Measurements from ENCODE around the gene IREB2. TPM values are rescaled to one million over a fixed set of nuclear protein-coding genes. Genes with fewer than 3 reads are reported as not detected.

Gene IREB2
- polyA plus RNA-seq, 3 donors: 11.7 to 25.5 (median 16.7) TPM

DNA sequence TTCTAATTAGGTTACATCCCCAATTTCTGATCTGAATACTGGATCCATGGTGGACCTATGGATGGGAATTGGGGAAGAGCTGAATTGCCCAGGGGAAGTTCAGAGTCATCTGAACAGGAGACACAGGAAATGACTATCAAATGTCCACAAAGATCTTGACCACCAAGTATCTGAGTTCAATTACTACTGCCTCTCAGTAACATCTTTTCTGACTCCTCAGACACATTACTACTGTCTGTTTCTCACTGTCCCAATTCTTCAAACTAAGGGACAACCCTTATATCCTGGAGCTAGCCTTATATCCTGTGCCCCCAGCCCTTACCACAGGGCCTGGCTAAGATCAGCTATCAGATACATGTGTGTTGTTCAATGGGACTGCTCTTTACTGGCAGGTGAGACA lies 10.1 kb upstream of the IREB2 start:
- H3K4me3 Mint-ChIP-seq: no peak overlapping the region
- TF ChIP-seq, protein P1, sequence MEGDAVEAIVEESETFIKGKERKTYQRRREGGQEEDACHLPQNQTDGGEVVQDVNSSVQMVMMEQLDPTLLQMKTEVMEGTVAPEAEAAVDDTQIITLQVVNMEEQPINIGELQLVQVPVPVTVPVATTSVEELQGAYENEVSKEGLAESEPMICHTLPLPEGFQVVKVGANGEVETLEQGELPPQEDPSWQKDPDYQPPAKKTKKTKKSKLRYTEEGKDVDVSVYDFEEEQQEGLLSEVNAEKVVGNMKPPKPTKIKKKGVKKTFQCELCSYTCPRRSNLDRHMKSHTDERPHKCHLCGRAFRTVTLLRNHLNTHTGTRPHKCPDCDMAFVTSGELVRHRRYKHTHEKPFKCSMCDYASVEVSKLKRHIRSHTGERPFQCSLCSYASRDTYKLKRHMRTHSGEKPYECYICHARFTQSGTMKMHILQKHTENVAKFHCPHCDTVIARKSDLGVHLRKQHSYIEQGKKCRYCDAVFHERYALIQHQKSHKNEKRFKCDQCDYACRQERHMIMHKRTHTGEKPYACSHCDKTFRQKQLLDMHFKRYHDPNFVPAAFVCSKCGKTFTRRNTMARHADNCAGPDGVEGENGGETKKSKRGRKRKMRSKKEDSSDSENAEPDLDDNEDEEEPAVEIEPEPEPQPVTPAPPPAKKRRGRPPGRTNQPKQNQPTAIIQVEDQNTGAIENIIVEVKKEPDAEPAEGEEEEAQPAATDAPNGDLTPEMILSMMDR (IDR thresholded peaks at IDR 0.05): no peak
- no peaks in the 10 kb centered on the region for H3K36me3 Mint-ChIP-seq
- Histone ChIP-seq H3K4me3 (replicated peaks in 1 of 3; ENCODE audit: low read depth in 2 of 3, low read length in 3 of 3) (no peak overlapping the region), H3K9ac (ENCODE audit: insufficient read depth, low read length, poor library complexity, severe bottlenecking) (no peak overlapping the region), H3K36me3 (replicated peaks in 1 of 2; ENCODE audit: control insufficient read depth in 1 of 2, insufficient read depth in 2 of 2, low read length in 2 of 2) (no peaks in the 10 kb centered on the region), H3K4me1 (ENCODE audit: control insufficient read depth in 1 of 2, insufficient read depth in 2 of 2, low read length in 2 of 2) (peaks cover 21 to 30% of the 10 kb centered on the region in 2 donors), H3K27me3 (ENCODE audit: control insufficient read depth in 2 of 2, insufficient read depth in 2 of 2, low read length in 2 of 2) (no peaks in the 10 kb centered on the region), H3K4me2 (replicated peaks; ENCODE audit: extremely low read depth, low read length, poor library complexity, severe bottlenecking) (no peak overlapping the region), H2AFZ (ENCODE audit: insufficient read depth, low read depth, low read length, poor library complexity, severe bottlenecking) (peak overlapping the region; percentile 32), H3K79me2 (ENCODE audit: insufficient read depth, low read length) (no peaks in the 10 kb centered on the region), H3K27ac (ENCODE audit: low read depth in 1 of 2, low read length in 2 of 2) (no peak overlapping the region), H4K20me1 (ENCODE audit: insufficient read depth, low read length) (no peaks in the 10 kb centered on the region), H3K9me3 (replicated peaks in 1 of 2; ENCODE audit: control insufficient read depth in 1 of 2, insufficient read depth in 1 of 2, low read length in 2 of 2) (no peaks in the 10 kb centered on the region)
- intact Hi-C loops (cut with micrococcal nuclease): no loop called here
- DNase-seq: peak in 1 of 3 donors; percentile 14
- H3K27ac Mint-ChIP-seq: peak overlapping the region in 2 of 7 donors; percentile 43 to 46
- peaks cover 0 to 3% (median 0%) of the 10 kb centered on the region in 3 donors for H3K27me3 Mint-ChIP-seq (ENCODE audit: low read depth in 3 of 3)
- H3K9me3 Mint-ChIP-seq: peaks cover 0 to 4% (median 0%) of the 10 kb centered on the region in 7 donors
- H3K4me1 Mint-ChIP-seq: peaks cover 26% of the 10 kb centered on the region

DNA sequence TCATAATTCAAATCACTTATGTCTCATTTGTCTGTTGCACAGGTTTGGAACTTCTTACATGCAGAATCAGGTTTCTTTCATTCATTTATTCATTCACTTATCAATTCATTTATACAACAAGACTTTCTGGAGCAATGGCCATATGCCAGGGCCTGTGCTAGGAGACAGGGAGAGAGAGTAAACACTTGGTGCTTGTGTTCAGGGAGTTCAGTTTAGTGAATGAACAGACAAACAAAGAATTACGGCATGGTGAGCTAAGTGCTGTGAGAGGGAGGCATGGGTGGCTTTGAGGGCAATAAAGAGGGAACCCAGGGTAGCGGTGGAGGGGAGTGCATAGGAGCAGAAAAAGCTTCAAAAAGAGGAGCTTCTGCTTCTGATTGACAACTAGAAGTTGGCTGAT lies 8.5 kb upstream of the IREB2 start:
- Histone ChIP-seq H3K4me2 (replicated peaks; ENCODE audit: extremely low read depth, low read length, poor library complexity, severe bottlenecking) (no peak overlapping the region), H3K79me2 (ENCODE audit: insufficient read depth, low read length) (no peaks in the 10 kb centered on the region), H3K27ac (ENCODE audit: low read depth in 1 of 2, low read length in 2 of 2) (no peak overlapping the region), H2AFZ (ENCODE audit: insufficient read depth, low read depth, low read length, poor library complexity, severe bottlenecking) (no peak overlapping the region), H3K4me1 (ENCODE audit: control insufficient read depth in 1 of 2, insufficient read depth in 2 of 2, low read length in 2 of 2) (peaks cover 24 to 34% of the 10 kb centered on the region in 2 donors), H3K9me3 (replicated peaks in 1 of 2; ENCODE audit: control insufficient read depth in 1 of 2, insufficient read depth in 1 of 2, low read length in 2 of 2) (no peaks in the 10 kb centered on the region), H3K27me3 (ENCODE audit: control insufficient read depth in 2 of 2, insufficient read depth in 2 of 2, low read length in 2 of 2) (no peaks in the 10 kb centered on the region), H3K36me3 (replicated peaks in 1 of 2; ENCODE audit: control insufficient read depth in 1 of 2, insufficient read depth in 2 of 2, low read length in 2 of 2) (no peaks in the 10 kb centered on the region), H3K4me3 (replicated peaks in 1 of 3; ENCODE audit: low read depth in 2 of 3, low read length in 3 of 3) (no peak overlapping the region), H3K9ac (ENCODE audit: insufficient read depth, low read length, poor library complexity, severe bottlenecking) (no peak overlapping the region), H4K20me1 (ENCODE audit: insufficient read depth, low read length) (no peaks in the 10 kb centered on the region)
- Mint-ChIP-seq H3K27me3 (ENCODE audit: low read depth in 3 of 3) (peaks cover 0 to 3% (median 0%) of the 10 kb centered on the region in 3 donors), H3K4me1 (peaks cover 31% of the 10 kb centered on the region), H3K36me3 (no peaks in the 10 kb centered on the region), H3K4me3 (no peak overlapping the region), H3K27ac (no peak overlapping the region), H3K9me3 (peaks cover 0 to 4% (median 0%) of the 10 kb centered on the region in 7 donors)
- intact Hi-C loops (cut with micrococcal nuclease): no loop called here
- TF ChIP-seq, protein P1 (IDR thresholded peaks at IDR 0.05): no peak
- WGBS (ENCODE audit: insufficient coverage): 62% methylated on average over 2 of the region's 2 CpGs
- DNase-seq: no peak

Data from CD14-positive monocyte (primary cell).